B cell (primary cell): ENCODE measurements around the gene BEND4. TPM values are rescaled to one million over a fixed set of nuclear protein-coding genes. Genes with fewer than 3 reads are reported as not detected.

Experiments
- ATAC-seq: fragments of 200-7000 bp; cut with Tn5 transposase; one replicate; pipeline ENCODE4 v1.10.0; 2021; ENCODE audit warnings: low read depth, mild to moderate bottlenecking, moderate number of reproducible peaks, moderate library complexity
- CTCF ChIA-PET: fragments of 350-600 bp; sonication (Branson Sonifier 250); formaldehyde crosslinking; loops from one replicate; lab custom pipeline; 2021; ENCODE audit warnings: antibody characterized with exemption, inconsistent platforms; lab: Charles Lee
- POLR2A ChIA-PET: fragments of 350-600 bp; sonication (Branson Sonifier 250); formaldehyde crosslinking; loops from one replicate; lab custom pipeline; 2021; ENCODE audit warnings: antibody characterized with exemption; lab: Charles Lee
- DNase-seq: peaks from one replicate; pipeline ENCODE4 v3.0.0; 2013
- H2AFZ ChIP-seq: 2 replicates; pipeline ENCODE4 v1.6.1; 2012; ENCODE audit warnings: mild to moderate bottlenecking, low read depth, low read length; ENCODE audit not compliant: insufficient read depth, poor library complexity, severe bottlenecking
- H3K27ac ChIP-seq, 2 donors: 1 replicate in 1 of 2; 2 replicates in 1 of 2; pipeline ENCODE4 v1.5.1; 2012 to 2013; ENCODE audit warnings: low read length in 2 of 2, mild to moderate bottlenecking in 2 of 2, moderate library complexity in 1 of 2
- H3K27me3 ChIP-seq, 4 experiments: fragments of 200-600 bp in 1 of 4; sonication (generic) in 1 of 4; replicated peaks in 1 of 4; 1 replicate in 2 of 4; 2 replicates in 2 of 4; pipeline versions ENCODE4 v1.6.1 to v1.7.0; 2013 to 2016; ENCODE audit warnings: low read length in 3 of 4, mild to moderate bottlenecking in 2 of 4, mixed read lengths in 1 of 4, moderate library complexity in 1 of 4; ENCODE audit not compliant: insufficient read depth in 4 of 4, control insufficient read depth in 3 of 4; ENCODE audit errors: control extremely low read depth in 1 of 4
- H3K36me3 ChIP-seq, 2 experiments: replicated peaks in 1 of 2; 1 replicate in 1 of 2; 2 replicates in 1 of 2; pipeline versions ENCODE4 v1.6.1 to v1.7.1; 2013; ENCODE audit warnings: low read length in 1 of 2; ENCODE audit not compliant: insufficient read depth in 2 of 2, control insufficient read depth in 1 of 2; ENCODE audit errors: control extremely low read depth in 1 of 2, extremely low read depth in 1 of 2
- H3K4me1 ChIP-seq, 2 donors: fragments of 200-600 bp in 1 of 2; sonication (generic) in 1 of 2; 1 replicate in 1 of 2; 2 replicates in 1 of 2; pipeline versions ENCODE4 v1.5.1 to v1.6.1; 2013 to 2017; ENCODE audit warnings: low read length in 2 of 2; ENCODE audit not compliant: control insufficient read depth in 2 of 2, insufficient read depth in 2 of 2
- H3K4me2 ChIP-seq: replicated peaks from 2 replicates; pipeline ENCODE3; 2012; ENCODE audit warnings: mild to moderate bottlenecking, low read depth, low read length; ENCODE audit not compliant: poor library complexity, severe bottlenecking
- H3K4me3 ChIP-seq, 5 experiments: fragments of 200-600 bp in 1 of 5; sonication (generic) in 1 of 5; 1 replicate in 3 of 5; 2 replicates in 2 of 5; pipeline versions ENCODE4 v1.5.1 to v1.7.0; 2011 to 2016; ENCODE audit warnings: low read length in 4 of 5, mild to moderate bottlenecking in 4 of 5, low read depth in 2 of 5, control low read depth in 1 of 5, moderate library complexity in 1 of 5; ENCODE audit not compliant: insufficient read depth in 1 of 5; ENCODE audit errors: control extremely low read depth in 1 of 5, extremely low read depth in 1 of 5
- H3K79me2 ChIP-seq: fragments of 200-600 bp; sonication (generic); one replicate; pipeline ENCODE4 v1.6.0; 2016; ENCODE audit warnings: low read length; ENCODE audit not compliant: control insufficient read depth, insufficient read depth
- H3K9ac ChIP-seq: fragments of 200-600 bp; sonication (generic); 2 replicates; pipeline ENCODE4 v1.6.1; 2017; ENCODE audit warnings: mild to moderate bottlenecking, low read length, moderate library complexity
- H3K9me3 ChIP-seq, 3 donors: one replicate each; pipeline versions ENCODE4 v1.6.1 to v1.7.1; 2013; ENCODE audit warnings: low read length in 2 of 3; ENCODE audit not compliant: control insufficient read depth in 2 of 3, insufficient read depth in 1 of 3; ENCODE audit errors: control extremely low read depth in 1 of 3
- H4K20me1 ChIP-seq: 2 replicates; pipeline ENCODE4 v1.6.0; 2012; ENCODE audit warnings: mild to moderate bottlenecking, low read length; ENCODE audit not compliant: insufficient read depth, control insufficient read depth, poor library complexity, severe bottlenecking
- H3K27ac Mint-ChIP-seq: one replicate; pipeline ENCODE4 v1.8.0; 2021; ENCODE audit warnings: mixed read lengths
- H3K27me3 Mint-ChIP-seq: one replicate; pipeline ENCODE4 v1.8.0; 2021; ENCODE audit warnings: mixed read lengths
- H3K4me1 Mint-ChIP-seq: one replicate; pipeline ENCODE4 v1.8.0; 2021; ENCODE audit warnings: mixed read lengths
- H3K4me3 Mint-ChIP-seq: one replicate; pipeline ENCODE4 v1.8.0; 2021; ENCODE audit warnings: mixed read lengths
- H3K9me3 Mint-ChIP-seq: one replicate; pipeline ENCODE4 v1.8.0; 2022; ENCODE audit warnings: mixed read lengths; ENCODE audit not compliant: insufficient read depth
- EZH2 ChIP-seq: IDR thresholded peaks from 2 replicates; pipeline ENCODE4 v1.6.1; 2012; ENCODE audit warnings: borderline replicate concordance, low read depth, mild to moderate bottlenecking, moderate library complexity, low read length; ENCODE audit not compliant: insufficient read depth, poor library complexity, severe bottlenecking
- WGBS: methylation state at CpG from one replicate; pipeline ENCODE4 v1.1.5; 2013; ENCODE audit warnings: missing lambda C conversion rate; ENCODE audit not compliant: insufficient coverage; 5-methylcytosine and 5-hydroxymethylcytosine counted together
- intact Hi-C: fragments of 100-400 bp; cut with micrococcal nuclease; formaldehyde crosslinking; loops from one replicate; pipeline ENCODE4 v1.10.0; 2022
- polyA plus RNA-seq: library from polyadenylated mRNA; depleted of rRNA; stranded (reverse); fragments of >200 nt; gene quantifications from 2 replicates; pipeline ENCODE4 v1.2.3, GENCODE V29; 2012
- total RNA-seq, 2 donors: library from RNA; stranded (reverse); fragments of 120-200 nt in 1 of 2; gene quantifications; 1 replicate in 1 of 2; 2 replicates in 1 of 2; pipeline versions ENCODE4 v1.2.3 to v1.2.4, GENCODE V29; 2013 to 2022
- TF ChIP-seq, protein P1 (sequence below): fragments of 200-600 bp; IDR thresholded peaks from one replicate; pipeline ENCODE4 v1.8.0; 2022; ENCODE audit warnings: antibody characterized with exemption, mild to moderate bottlenecking

BEND4 gene
- total and polyA plus RNA-seq, 2 donors (not counting 1 experiment from before 2014, with no cell fraction given): 4.3 to 18.6 TPM

DNA sequence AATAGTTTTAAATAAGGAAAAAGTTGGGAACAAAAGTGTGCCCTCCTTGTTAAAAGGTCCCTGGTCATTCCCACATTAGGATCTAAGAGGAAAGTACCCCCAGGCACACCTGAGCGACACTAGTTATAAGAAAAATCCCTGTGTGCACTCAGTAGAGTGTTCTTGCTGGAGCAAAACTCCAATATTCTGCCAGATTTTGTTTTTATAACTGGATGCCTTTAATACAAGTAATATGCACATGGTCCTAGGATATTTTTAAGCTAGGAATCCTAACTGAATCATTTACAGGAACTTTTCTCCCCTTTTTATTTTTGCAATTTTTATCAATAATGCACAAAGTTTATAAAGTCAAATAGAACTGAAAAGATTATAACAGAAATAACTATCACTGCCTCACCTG, 68.6 kb downstream of the BEND4 start:
- H3K27ac Mint-ChIP-seq: no peak overlapping the region
- no peak overlapping the region for H3K4me3 Mint-ChIP-seq
- H3K27me3 Mint-ChIP-seq: no peaks in the 10 kb centered on the region
- ChIA-PET POLR2A (no interaction called here), CTCF (no interaction called here)
- Histone ChIP-seq H4K20me1 (no peaks in the 10 kb centered on the region), H3K27me3 (no peaks in the 10 kb centered on the region), H2AFZ (no peak overlapping the region), H3K36me3 (peaks cover 3 to 11% of the 10 kb centered on the region in 2 experiments), H3K9ac (no peak overlapping the region), H3K27ac (no peak overlapping the region), H3K4me2 (no peak overlapping the region), H3K9me3 (no peaks in the 10 kb centered on the region), H3K4me1 (no peaks in the 10 kb centered on the region), H3K4me3 (no peak overlapping the region), H3K79me2 (no peaks in the 10 kb centered on the region)
- WGBS: no CpG with 5 or more reads among the region's 1 CpG
- H3K9me3 Mint-ChIP-seq: no peaks in the 10 kb centered on the region
- DNase-seq (no peak), ATAC-seq (no peak)
- intact Hi-C loops: no loop called here
- no peaks in the 10 kb centered on the region for H3K4me1 Mint-ChIP-seq
- TF ChIP-seq, protein P1, sequence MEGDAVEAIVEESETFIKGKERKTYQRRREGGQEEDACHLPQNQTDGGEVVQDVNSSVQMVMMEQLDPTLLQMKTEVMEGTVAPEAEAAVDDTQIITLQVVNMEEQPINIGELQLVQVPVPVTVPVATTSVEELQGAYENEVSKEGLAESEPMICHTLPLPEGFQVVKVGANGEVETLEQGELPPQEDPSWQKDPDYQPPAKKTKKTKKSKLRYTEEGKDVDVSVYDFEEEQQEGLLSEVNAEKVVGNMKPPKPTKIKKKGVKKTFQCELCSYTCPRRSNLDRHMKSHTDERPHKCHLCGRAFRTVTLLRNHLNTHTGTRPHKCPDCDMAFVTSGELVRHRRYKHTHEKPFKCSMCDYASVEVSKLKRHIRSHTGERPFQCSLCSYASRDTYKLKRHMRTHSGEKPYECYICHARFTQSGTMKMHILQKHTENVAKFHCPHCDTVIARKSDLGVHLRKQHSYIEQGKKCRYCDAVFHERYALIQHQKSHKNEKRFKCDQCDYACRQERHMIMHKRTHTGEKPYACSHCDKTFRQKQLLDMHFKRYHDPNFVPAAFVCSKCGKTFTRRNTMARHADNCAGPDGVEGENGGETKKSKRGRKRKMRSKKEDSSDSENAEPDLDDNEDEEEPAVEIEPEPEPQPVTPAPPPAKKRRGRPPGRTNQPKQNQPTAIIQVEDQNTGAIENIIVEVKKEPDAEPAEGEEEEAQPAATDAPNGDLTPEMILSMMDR: no peak
- TF ChIP-seq EZH2: no peak

DNA sequence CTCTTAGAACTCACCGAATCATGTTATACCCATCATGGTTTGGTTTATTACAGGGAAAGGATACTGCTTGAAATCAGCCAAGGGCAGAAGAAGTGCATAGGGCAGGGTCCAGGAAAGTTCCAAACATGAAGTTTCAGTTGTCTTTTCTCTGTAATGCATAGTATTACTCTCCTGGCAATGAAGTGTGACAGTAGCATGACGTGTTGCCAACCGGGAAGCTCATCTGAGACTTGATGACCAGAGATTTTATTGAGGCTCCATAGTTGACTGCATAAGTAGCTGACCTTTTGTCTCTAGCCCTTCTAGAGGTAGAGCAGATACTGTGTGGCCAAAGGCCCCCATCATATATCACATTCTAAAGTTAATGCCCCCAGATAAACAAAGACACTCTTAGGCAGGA, 72.1 kb downstream of the BEND4 start:
- CTCF ChIA-PET: interaction anchor here (0.5 to 1.4 kb wide), 2 partner anchors 9 to 316 kb away, joined by 4 read pairs; no protein-coding TSS in a partner anchor
- H3K27me3 Mint-ChIP-seq: no peaks in the 10 kb centered on the region
- no peak overlapping the region for H3K4me2 ChIP-seq
- no peak overlapping the region for H3K9ac ChIP-seq
- DNase-seq: no peak
- no peak overlapping the region for H3K27ac ChIP-seq
- H2AFZ ChIP-seq: no peak overlapping the region
- no peak overlapping the region for H3K4me3 Mint-ChIP-seq
- no peaks in the 10 kb centered on the region for H3K4me1 ChIP-seq
- H3K27ac Mint-ChIP-seq: no peak overlapping the region
- H3K36me3 ChIP-seq: peaks cover 3 to 7% of the 10 kb centered on the region in 2 experiments
- H4K20me1 ChIP-seq: no peaks in the 10 kb centered on the region
- no peak overlapping the region for H3K4me3 ChIP-seq
- H3K27me3 ChIP-seq: no peaks in the 10 kb centered on the region
- no peaks in the 10 kb centered on the region for H3K79me2 ChIP-seq
- POLR2A ChIA-PET: no interaction called here
- H3K4me1 Mint-ChIP-seq: peaks cover 7% of the 10 kb centered on the region
- intact Hi-C loops: no loop called here
- ATAC-seq: no peak
- TF ChIP-seq EZH2: no peak
- TF ChIP-seq, protein P1: no peak
- H3K9me3 ChIP-seq: no peaks in the 10 kb centered on the region
- no peaks in the 10 kb centered on the region for H3K9me3 Mint-ChIP-seq
- 100% methylated on average over 1 of the region's 3 CpGs for WGBS
